HCT116 (cell line): ENCODE data around the gene F7. TPM values are rescaled to one million over a fixed set of nuclear protein-coding genes. Genes with fewer than 3 reads are reported as not detected.

Source experiments
- ATAC-seq: fragments of 200-7000 bp; cut with Tn5 transposase; 2 replicates; pipeline ENCODE4 v1.9.1; 2020; ENCODE audit warnings: mild to moderate bottlenecking, moderate library complexity
- BruUV-seq: library from RNA; stranded (reverse); fragments of 400-500 nt; replicated peaks from 2 replicates; lab custom pipeline; 2021; lab: Mats Ljungman, UMichigan
- CTCF ChIA-PET: fragments of 300-600 bp; sonication (Branson Sonifier 250); formaldehyde crosslinking; loops from one replicate; lab custom pipeline; 2021; ENCODE audit warnings: antibody characterized with exemption; lab: Charles Lee
- POLR2A ChIA-PET: fragments of 300-600, 350-600 bp; sonication (Branson Sonifier 250); formaldehyde crosslinking; loops from one replicate; lab custom pipeline; 2021; ENCODE audit warnings: antibody characterized with exemption; lab: Charles Lee
- RAD21 ChIA-PET, 2 experiments: fragments of 300-600 bp; sonication (Branson Sonifier 250); formaldehyde crosslinking; loops; one replicate each; lab custom pipeline; 2023; ENCODE audit warnings: low total read pairs in 2 of 2; ENCODE audit not compliant: uncharacterized antibody in 2 of 2, unreplicated experiment in 2 of 2, low non-redundant PET in 1 of 2; lab: Charles Lee
- DNase-seq: peaks from one replicate; pipeline ENCODE4 v3.0.0-alpha.2; 2010; ENCODE audit warnings: low read depth, low spot score
- H2AFZ ChIP-seq: fragments of 200-600 bp; shearing (Covaris generic), sonication (generic); 2 replicates; pipeline ENCODE4 v1.6.1; 2017; ENCODE audit warnings: low read depth, mixed run types, mixed read lengths, antibody characterized with exemption, low read length; ENCODE audit not compliant: poor library complexity, severe bottlenecking
- H3K27ac ChIP-seq: 2 replicates; pipeline ENCODE4 v1.5.1; 2012; ENCODE audit warnings: low read depth, low read length
- H3K27me3 ChIP-seq: fragments of 200-600 bp; sonication (generic); 2 replicates; pipeline ENCODE4 v1.6.1; 2016; ENCODE audit warnings: mixed run types, low read length, mixed read lengths; ENCODE audit not compliant: insufficient read depth
- H3K36me3 ChIP-seq, 2 experiments: fragments of 200-500 bp in 1 of 2; fragments of 200-600 bp in 1 of 2; sonication (Bioruptor generic) in 1 of 2; sonication (generic) in 1 of 2; 2 replicates each; pipeline versions ENCODE4 v1.5.1 to v1.6.1; 2014 to 2016; ENCODE audit warnings: low read length in 2 of 2, inconsistent platforms in 1 of 2, mixed read lengths in 1 of 2, mixed run types in 1 of 2; ENCODE audit not compliant: insufficient read depth in 2 of 2, control insufficient read depth in 1 of 2
- H3K4me1 ChIP-seq, 2 experiments: fragments of 200-600 bp in 1 of 2; sonication (generic) in 1 of 2; 2 replicates each; pipeline versions ENCODE4 v1.5.1 to v1.6.1; 2012 to 2017; ENCODE audit warnings: low read length in 2 of 2, inconsistent platforms in 1 of 2, mild to moderate bottlenecking in 1 of 2, mixed read lengths in 1 of 2, mixed run types in 1 of 2, moderate library complexity in 1 of 2; ENCODE audit not compliant: insufficient read depth in 2 of 2, control insufficient read depth in 1 of 2
- H3K4me2 ChIP-seq: fragments of 200-600 bp; sonication (generic); 2 replicates; pipeline ENCODE4 v1.6.1; 2017; ENCODE audit warnings: mixed run types, low read length, mixed read lengths
- H3K4me3 ChIP-seq, 2 experiments: fragments of 200-600 bp in 1 of 2; sonication (generic) in 1 of 2; replicated peaks in 1 of 2; 2 replicates each; pipeline ENCODE4 v1.5.1; 2011 to 2016; ENCODE audit warnings: low read length in 2 of 2, control low read depth in 1 of 2, low read depth in 1 of 2, mild to moderate bottlenecking in 1 of 2, mixed read lengths in 1 of 2, mixed run types in 1 of 2
- H3K79me2 ChIP-seq: fragments of 200-600 bp; sonication (generic); 2 replicates; pipeline ENCODE4 v1.6.1; 2017; ENCODE audit warnings: mild to moderate bottlenecking, mixed run types, low read length, moderate library complexity, mixed read lengths; ENCODE audit not compliant: insufficient read depth
- H3K9ac ChIP-seq: fragments of 200-600 bp; sonication (generic); 2 replicates; pipeline ENCODE4 v1.6.1; 2016; ENCODE audit warnings: low read length, mixed read lengths
- H3K9me2 ChIP-seq: fragments of 200-600 bp; sonication (generic), shearing (Covaris generic); 2 replicates; pipeline ENCODE4 v1.6.1; 2017; ENCODE audit warnings: mixed run types, mild to moderate bottlenecking, moderate library complexity; ENCODE audit not compliant: insufficient read depth
- H3K9me3 ChIP-seq, 2 experiments: fragments of 200-500 bp in 1 of 2; fragments of 200-600 bp in 1 of 2; sonication (Bioruptor generic) in 1 of 2; sonication (generic) in 1 of 2; 2 replicates each; pipeline ENCODE4 v1.6.1; 2014 to 2017; ENCODE audit warnings: low read length in 2 of 2, mixed read lengths in 2 of 2, inconsistent platforms in 1 of 2, low read depth in 1 of 2, mild to moderate bottlenecking in 1 of 2, mixed run types in 1 of 2, moderate library complexity in 1 of 2; ENCODE audit not compliant: control insufficient read depth in 1 of 2, insufficient read depth in 1 of 2
- H4K20me1 ChIP-seq: fragments of 200-600 bp; sonication (generic), shearing (Covaris generic); 2 replicates; pipeline ENCODE4 v1.6.1; 2017; ENCODE audit warnings: mixed run types, mild to moderate bottlenecking, moderate library complexity; ENCODE audit not compliant: insufficient read depth
- ATF3 ChIP-seq: IDR thresholded peaks from 2 replicates; pipeline ENCODE4 v1.6.1; 2012
- CBX3 ChIP-seq: IDR thresholded peaks from 2 replicates; pipeline ENCODE4 v1.6.1; 2012; ENCODE audit warnings: low read depth
- EGR1 ChIP-seq: IDR thresholded peaks from 2 replicates; pipeline ENCODE4 v1.6.1; 2012; ENCODE audit warnings: low read depth
- ELF1 ChIP-seq: IDR thresholded peaks from 2 replicates; pipeline ENCODE4 v1.6.1; 2012; ENCODE audit warnings: low read depth, borderline replicate concordance
- EZH2 ChIP-seq: fragments of 200-600 bp; sonication (generic); IDR thresholded peaks from 2 replicates; pipeline ENCODE4 v1.6.1; 2017; ENCODE audit warnings: antibody characterized with exemption, mixed run types
- FOSL1 ChIP-seq: IDR thresholded peaks from 2 replicates; pipeline ENCODE4 v1.6.1; 2012; ENCODE audit warnings: low read depth
- JUND ChIP-seq: IDR thresholded peaks from 2 replicates; pipeline ENCODE4 v1.6.1; 2012
- MAX ChIP-seq: IDR thresholded peaks from 2 replicates; pipeline ENCODE4 v1.6.1; 2012
- POLR2AphosphoS5 ChIP-seq: IDR thresholded peaks from 2 replicates; pipeline ENCODE4 v1.6.1; 2011; ENCODE audit warnings: mild to moderate bottlenecking, low read depth, low read length, moderate library complexity
- REST ChIP-seq: IDR thresholded peaks from 2 replicates; pipeline ENCODE4 v1.6.1; 2012; ENCODE audit warnings: low read depth
- SIN3A ChIP-seq: IDR thresholded peaks from 2 replicates; pipeline ENCODE4 v1.6.1; 2012; ENCODE audit warnings: low read depth
- SRF ChIP-seq: IDR thresholded peaks from 2 replicates; pipeline ENCODE4 v1.6.1; 2012; ENCODE audit warnings: low read depth
- TCF7L2 ChIP-seq: IDR thresholded peaks from 2 replicates; pipeline ENCODE4 v1.7.0; 2011; ENCODE audit warnings: borderline replicate concordance, inconsistent platforms; ENCODE audit not compliant: insufficient read depth, insufficient read length; ENCODE audit errors: extremely low read depth
- ZBTB33 ChIP-seq: IDR thresholded peaks from 2 replicates; pipeline ENCODE4 v1.6.1; 2011; ENCODE audit warnings: mild to moderate bottlenecking, low read length, moderate library complexity; ENCODE audit not compliant: insufficient replicate concordance; ENCODE audit errors: extremely low read depth
- ZFX ChIP-seq: fragments of 450-650 bp; IDR thresholded peaks from 2 replicates; pipeline ENCODE4 v1.6.1; 2017
- intact Hi-C: fragments of 100-400 bp; cut with micrococcal nuclease; formaldehyde crosslinking; loops from 2 replicates; pipeline ENCODE4 v1.10.0; 2022
- total RNA-seq: library from RNA; stranded (reverse); gene quantifications from one replicate; pipeline ENCODE4 v1.2.1, GENCODE V29; 2021; ENCODE audit not compliant: unreplicated experiment

Gene F7
- total RNA-seq, 1 experiment from 2014 or later: not detected

GRCh38 chr13:113137691-113138298 is 32.2 kb downstream of the F7 start:
- CTCF ChIA-PET: no interaction called here
- no peaks in the 10 kb centered on the region for H3K27me3 ChIP-seq
- POLR2A ChIA-PET: no interaction called here

More at GRCh38 chr13:113137691-113138298, 32.2 kb downstream of the F7 start:
- no peaks in the 10 kb centered on the region for H3K4me1 ChIP-seq
- TF ChIP-seq ELF1 (no peak), SIN3A (no peak), POLR2AphosphoS5 (no peak), EZH2 (no peak), JUND (no peak), ATF3 (no peak), EGR1 (no peak), ZBTB33 (no peak), CBX3 (no peak), TCF7L2 (no peak), MAX (no peak), ZFX (no peak), REST (no peak), FOSL1 (no peak), SRF (no peak)
- H3K9me3 ChIP-seq: no peaks in the 10 kb centered on the region
- no peaks in the 10 kb centered on the region for H3K79me2 ChIP-seq
- DNase-seq (no peak), ATAC-seq (no peak)
- H3K27ac ChIP-seq: no peak overlapping the region
- no peaks in the 10 kb centered on the region for H3K36me3 ChIP-seq
- no peak overlapping the region for H3K4me2 ChIP-seq
- intact Hi-C loops: no loop called here
- no peak overlapping the region for H3K9ac ChIP-seq
- RAD21 ChIA-PET: no interaction called here
- BruUV-seq: no TSS peak
- H4K20me1 ChIP-seq: no peaks in the 10 kb centered on the region
- H2AFZ ChIP-seq: no peak overlapping the region
- no peak overlapping the region for H3K4me3 ChIP-seq
- H3K9me2 ChIP-seq: no peaks in the 10 kb centered on the region
